ENCODE data around the gene MAP2.
A peak's percentile ranks its signal among the peaks of the same experiment; 100 is the strongest.
"Not testable (repeated sequence)": the region's sequence is repeated elsewhere in the genome, so short reads cannot be mapped to it uniquely, and the experiment has no call there.

MAP2 gene

DNA sequence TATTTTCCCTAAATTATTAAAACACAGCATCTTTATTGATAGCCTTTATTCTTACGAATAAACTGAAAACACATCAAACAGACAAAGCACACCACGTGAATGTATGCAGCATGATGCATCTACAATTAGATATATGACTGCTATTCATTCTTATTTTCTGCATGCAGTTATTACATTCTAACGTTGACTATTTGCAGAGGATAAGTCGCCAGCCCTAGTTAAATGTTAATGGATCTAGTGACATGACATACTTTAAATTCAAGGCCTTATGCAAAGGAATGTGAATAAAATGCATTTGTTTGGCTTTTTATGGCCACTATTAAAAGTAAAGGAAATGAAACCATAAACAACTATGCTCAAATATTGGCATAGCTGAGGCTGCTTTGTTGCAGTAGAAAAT lies 172.4 kb downstream of the MAP2 start:
- DNase-seq: no peak

DNA sequence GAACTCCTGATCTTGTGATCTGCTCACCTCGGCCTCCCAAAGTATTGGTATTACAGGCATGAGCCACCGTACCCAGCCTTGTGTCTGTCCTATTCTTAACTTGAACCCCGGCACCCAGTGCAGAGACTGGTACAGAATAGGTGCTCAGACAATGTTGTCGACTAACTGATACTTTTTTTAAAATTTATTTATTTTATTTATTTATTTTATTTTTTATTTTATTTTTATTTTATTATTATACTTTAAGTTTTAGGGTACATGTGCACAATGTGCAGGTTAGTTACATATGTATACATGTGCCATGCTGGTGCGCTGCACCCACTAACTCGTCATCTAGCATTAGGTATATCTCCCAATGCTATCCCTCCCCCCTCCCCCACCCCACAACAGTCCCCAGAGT lies 174.4 kb downstream of the MAP2 start:
- DNase-seq: not testable (repeated sequence)

DNA sequence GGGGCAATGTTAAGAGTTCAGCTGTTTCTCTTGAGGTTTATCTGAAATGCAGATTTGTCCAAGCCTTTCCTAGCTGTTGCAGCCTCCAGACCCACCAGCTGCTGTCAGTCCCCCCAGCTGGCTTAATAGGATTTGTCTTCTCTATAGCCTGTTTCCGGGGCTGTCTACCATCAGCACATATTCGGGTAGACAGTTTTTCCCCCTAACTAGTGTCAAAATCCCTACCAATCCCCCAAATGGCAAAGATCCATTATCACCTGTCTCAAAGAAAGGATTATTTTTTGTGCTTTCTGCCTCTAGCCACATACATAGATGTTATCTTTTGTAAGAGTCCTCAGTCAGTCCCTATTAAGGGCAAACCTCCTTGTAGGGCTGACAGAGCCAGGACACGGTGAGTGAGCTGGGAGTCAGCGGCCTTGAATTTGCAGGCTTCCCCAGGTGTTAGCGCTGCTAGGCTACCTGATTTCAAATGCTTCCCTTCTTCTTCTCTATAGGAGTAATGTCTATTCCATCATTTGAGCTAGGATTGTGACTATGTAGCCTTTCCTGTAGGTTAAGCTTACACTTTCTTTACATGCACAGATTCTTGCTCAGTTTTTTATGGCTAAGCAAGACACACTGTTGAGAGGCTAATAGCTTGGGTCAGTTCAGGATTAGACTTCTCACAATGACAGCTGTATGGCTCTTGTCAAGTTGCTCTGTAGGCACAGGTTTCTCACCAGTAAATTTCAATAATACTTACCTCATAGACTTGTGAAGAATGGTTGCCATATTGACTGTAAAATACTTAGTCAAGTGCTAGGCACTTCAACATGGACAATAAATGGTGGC lies 176.7 kb downstream of the MAP2 start:
- no peak for DNase-seq

GRCh38 chr2:209601497-209601896 lies 177.7 kb downstream of the MAP2 start:
- DNase-seq: no peak

DNA sequence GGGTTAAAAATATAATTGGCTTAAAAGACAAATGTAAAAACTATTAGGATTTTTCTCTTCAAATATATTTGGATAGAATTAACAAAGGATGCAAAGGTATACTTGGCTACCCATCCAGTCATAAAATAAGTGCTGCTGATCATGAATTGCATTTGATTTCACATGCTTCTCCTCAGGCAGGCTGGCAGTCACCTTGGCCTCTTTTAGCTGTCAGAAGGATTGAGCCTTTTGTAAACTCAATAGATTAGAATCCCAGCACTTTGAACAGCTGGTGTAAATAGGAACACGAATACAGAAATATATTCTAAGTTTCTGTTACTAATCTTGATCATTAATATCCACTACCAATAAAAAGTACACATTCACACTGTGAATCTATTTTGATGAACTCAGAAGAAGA lies 178.4 kb downstream of the MAP2 start:
- no peak for DNase-seq

GRCh38 chr2:209609531-209609930 lies 185.7 kb downstream of the MAP2 start:
- no peak for DNase-seq

DNA sequence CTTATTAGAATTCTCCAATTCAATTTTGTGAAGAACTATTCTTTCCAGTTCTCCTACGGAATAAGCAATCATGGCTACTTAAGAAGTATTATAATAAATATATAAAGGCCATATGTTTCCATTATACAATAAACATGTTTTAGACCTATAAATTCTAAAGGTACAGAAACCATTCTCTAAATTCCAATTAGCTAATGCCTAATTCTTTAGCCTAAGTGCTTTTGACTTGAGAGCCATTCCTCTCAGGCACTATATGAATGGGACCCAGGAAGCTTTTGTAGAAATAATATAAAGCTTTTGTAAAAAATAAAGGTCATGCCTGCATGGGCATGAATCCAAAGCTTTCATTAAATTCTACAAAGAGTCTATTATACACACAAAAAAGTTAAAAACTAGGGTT lies 186.8 kb downstream of the MAP2 start:
- DNase-seq: no peak

GRCh38 chr2:209613649-209614305 lies 189.9 kb downstream of the MAP2 start:
- DNase-seq: no peak

DNA sequence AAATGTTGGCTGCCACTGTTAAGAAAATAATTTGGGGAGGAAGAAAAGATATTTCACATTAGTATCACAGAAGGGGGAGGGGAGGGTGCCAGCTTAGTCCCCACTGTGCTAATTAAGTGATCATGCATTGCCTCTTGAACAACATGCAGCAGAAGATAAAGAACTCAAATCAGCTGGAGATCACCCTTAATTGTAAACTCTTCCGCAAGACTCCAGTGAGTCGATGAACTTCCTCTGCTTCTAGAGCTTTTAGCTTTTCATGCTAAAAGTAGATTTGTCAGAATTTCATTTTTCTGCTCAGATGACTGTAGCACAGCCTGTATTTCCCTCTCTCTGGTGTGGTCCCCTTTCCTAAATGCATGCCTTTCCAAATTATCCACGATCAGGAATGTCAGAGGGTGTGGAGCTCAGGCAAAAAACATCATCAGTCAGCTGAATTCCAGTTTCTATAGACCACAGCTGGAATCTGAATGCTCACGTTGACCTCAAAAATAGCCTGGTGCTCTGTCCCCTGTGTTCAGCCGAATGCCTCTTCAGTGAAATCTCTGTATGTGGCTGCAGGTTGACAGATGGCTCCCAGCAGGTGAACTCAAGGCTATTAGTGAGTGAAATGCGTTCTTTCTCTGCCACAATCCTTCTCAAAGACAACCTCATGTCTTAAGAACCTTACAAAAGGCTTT lies 191.0 kb downstream of the MAP2 start:
- peak; percentile 9 for DNase-seq

DNA sequence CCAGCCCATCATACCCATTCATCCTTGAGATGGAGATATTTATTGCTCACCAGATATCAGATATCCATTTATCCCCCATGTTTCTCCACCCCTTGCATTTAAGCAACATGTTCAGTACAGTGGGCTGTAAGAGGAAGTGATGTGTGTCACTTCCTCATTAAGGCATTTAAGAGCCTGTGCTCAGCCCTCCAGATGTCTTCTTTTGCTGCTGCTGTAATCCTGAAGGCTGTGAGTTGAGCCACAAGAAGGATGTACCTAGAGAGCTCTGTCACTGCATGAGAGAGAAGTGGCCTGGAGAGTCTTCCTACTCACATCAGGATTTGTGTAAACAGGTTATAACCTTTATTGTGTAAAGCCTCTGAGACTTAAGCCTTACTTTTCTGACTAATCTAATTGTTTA lies 195.9 kb downstream of the MAP2 start:
- DNase-seq: no peak

- no peak for DNase-seq
These were observed 200.5 kb downstream of the MAP2 start for GRCh38 chr2:209624192-209624938.

- DNase-seq: peak; percentile 71
These were observed 205.8 kb downstream of the MAP2 start for GRCh38 chr2:209629597-209629996.

GRCh38 chr2:209633911-209634310 lies 210.1 kb downstream of the MAP2 start:
- DNase-seq: no peak

GRCh38 chr2:209636076-209636475 lies 212.2 kb downstream of the MAP2 start:
- no peak for DNase-seq

- DNase-seq: no peak
These were observed 213.4 kb downstream of the MAP2 start for GRCh38 chr2:209637293-209637692.

DNA sequence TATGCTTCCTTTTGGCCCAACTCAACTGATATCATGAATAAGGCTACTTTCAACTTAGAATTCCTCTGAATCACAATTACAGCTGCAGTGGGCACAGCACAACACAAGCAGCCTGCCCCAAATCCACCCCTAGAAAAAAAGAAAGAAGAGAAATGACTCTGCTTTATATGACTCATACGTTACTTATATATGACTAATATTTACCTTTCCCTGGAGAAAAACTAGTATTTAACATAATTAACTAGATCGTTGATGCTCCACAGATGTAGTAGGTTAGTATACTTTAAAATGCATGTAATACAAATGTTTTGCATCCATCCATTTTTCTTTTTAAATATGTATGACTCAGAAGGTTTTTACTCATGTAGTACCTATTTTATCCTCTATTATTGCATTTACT lies 214.5 kb downstream of the MAP2 start:
- DNase-seq: peak; percentile 78

GRCh38 chr2:209640358-209640757 lies 216.5 kb downstream of the MAP2 start:
- no peak for DNase-seq

- peak; percentile 9 for DNase-seq
These were observed 218.4 kb downstream of the MAP2 start for GRCh38 chr2:209642146-209642820.

- no peak for DNase-seq
These were observed 221.0 kb downstream of the MAP2 start for GRCh38 chr2:209644842-209645241.

GRCh38 chr2:209648714-209649113 lies 224.9 kb downstream of the MAP2 start:
- peak; percentile 74 for DNase-seq

DNA sequence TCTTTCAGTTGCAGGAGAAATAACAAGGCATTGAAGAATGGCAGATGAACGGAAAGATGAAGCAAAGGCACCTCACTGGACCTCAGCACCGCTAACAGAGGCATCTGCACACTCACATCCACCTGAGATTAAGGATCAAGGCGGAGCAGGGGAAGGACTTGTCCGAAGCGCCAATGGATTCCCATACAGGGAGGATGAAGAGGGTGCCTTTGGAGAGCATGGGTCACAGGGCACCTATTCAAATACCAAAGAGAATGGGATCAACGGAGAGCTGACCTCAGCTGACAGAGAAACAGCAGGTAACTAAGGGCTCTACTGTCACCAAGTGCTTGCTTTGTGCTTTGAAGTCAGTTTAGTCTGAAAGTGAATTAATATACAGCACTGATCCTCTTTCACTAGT lies 229.3 kb downstream of the MAP2 start:
- DNase-seq: no peak

GRCh38 chr2:209661286-209661894 lies 237.5 kb downstream of the MAP2 start:
- no peak for DNase-seq

Measured in fibroblast of skin of back (primary cell).